ENCODE measurements around the gene UCK1.

DNA sequence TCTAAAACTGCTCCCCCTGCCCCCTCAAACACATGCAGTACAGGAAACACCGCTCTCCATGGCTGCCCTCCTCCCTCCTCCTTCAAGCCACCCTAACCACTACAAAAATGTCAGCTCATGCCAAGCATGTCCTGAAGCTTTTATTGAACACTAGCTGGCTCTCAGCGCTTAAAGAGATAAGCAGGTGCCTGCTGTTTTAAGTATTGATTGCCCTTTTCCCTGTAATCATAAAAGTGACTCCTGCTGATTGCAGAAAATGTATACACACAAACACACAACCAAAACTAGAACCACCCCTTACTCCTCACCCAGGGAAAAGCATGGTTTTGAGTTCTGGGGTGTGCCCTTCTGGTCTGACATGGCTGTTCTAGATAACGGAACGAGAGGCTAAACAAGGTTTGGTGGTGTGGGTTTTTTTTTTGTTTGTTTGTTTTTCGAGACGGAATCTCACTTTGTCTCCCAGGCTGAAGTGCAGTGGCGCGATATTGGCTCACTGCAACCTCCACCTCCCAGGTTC lies 3.7 kb upstream of the UCK1 start:
- TF ChIP-seq CTCF (IDR thresholded peaks at IDR 0.05) (no peak), POLR2AphosphoS2 (conservative IDR thresholded peaks at IDR 0.05; ENCODE audit: low read length) (no peak), TP53 (CRISPR knock-in tag; IDR thresholded peaks at IDR 0.05) (no peak), POLR2A (IDR thresholded peaks at IDR 0.05; ENCODE audit: low read length) (no peak), RFX5 (IDR thresholded peaks at IDR 0.05) (no peak), MAZ (IDR thresholded peaks at IDR 0.05; ENCODE audit: borderline replicate concordance, low read depth, low read length) (no peak), ZFP36 (IDR thresholded peaks at IDR 0.05; ENCODE audit: borderline replicate concordance, partially characterized antibody) (no peak), HOXB13 (CRISPR knock-in tag; IDR thresholded peaks at IDR 0.05; ENCODE audit: low read depth) (no peak), HDAC2 (IDR thresholded peaks at IDR 0.05) (no peak)
- TF ChIP-seq, protein P1, sequence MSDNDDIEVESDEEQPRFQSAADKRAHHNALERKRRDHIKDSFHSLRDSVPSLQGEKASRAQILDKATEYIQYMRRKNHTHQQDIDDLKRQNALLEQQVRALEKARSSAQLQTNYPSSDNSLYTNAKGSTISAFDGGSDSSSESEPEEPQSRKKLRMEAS (IDR thresholded peaks at IDR 0.05) = no peak
- TF ChIP-seq, protein P2, sequence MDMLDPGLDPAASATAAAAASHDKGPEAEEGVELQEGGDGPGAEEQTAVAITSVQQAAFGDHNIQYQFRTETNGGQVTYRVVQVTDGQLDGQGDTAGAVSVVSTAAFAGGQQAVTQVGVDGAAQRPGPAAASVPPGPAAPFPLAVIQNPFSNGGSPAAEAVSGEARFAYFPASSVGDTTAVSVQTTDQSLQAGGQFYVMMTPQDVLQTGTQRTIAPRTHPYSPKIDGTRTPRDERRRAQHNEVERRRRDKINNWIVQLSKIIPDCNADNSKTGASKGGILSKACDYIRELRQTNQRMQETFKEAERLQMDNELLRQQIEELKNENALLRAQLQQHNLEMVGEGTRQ (IDR thresholded peaks at IDR 0.05) = no peak
